ENCODE results near the gene IQGAP3.

IQGAP3 gene

DNA sequence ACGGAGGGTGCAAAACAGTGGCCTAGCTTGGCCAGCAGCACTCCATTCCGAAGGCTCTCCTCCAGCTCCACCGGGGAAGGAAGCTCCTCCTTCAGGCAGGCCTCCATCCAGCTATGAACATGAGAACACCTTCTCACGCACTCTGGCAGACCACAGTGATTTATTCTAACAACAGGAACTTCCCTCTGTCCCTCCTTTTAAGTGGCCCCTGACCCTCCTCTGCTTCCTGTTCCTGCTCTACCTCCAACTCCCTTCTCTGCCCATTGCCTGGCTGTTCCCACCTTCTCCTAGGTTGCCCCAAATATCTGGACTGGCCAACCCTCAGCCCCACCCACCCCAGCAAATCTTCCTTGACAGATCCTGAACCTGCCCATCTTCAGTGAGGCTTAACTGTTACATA, 5.9 kb downstream of the IQGAP3 start:
- Histone ChIP-seq H4K20me1 (ENCODE audit: insufficient read depth, low read length) (no peaks in the 10 kb centered on the region), H3K4me3 (ENCODE audit: low read length) (no peak overlapping the region), H3K79me2 (ENCODE audit: low read length) (no peaks in the 10 kb centered on the region), H3K27me3 (ENCODE audit: low read depth, low read length) (peaks cover 3% of the 10 kb centered on the region), H2AFZ (ENCODE audit: low read depth, low read length) (no peak overlapping the region), H3K9me3 (ENCODE audit: insufficient read depth, low read length) (no peaks in the 10 kb centered on the region), H3K9ac (ENCODE audit: low read length) (no peak overlapping the region), H3K36me3 (replicated peaks; ENCODE audit: low read depth, low read length) (no peaks in the 10 kb centered on the region), H3K27ac (ENCODE audit: low read length) (no peak overlapping the region), H3K4me1 (ENCODE audit: low read length) (peaks cover 3% of the 10 kb centered on the region), H3K4me2 (ENCODE audit: low read length) (no peak overlapping the region)
- TF ChIP-seq, protein P1, sequence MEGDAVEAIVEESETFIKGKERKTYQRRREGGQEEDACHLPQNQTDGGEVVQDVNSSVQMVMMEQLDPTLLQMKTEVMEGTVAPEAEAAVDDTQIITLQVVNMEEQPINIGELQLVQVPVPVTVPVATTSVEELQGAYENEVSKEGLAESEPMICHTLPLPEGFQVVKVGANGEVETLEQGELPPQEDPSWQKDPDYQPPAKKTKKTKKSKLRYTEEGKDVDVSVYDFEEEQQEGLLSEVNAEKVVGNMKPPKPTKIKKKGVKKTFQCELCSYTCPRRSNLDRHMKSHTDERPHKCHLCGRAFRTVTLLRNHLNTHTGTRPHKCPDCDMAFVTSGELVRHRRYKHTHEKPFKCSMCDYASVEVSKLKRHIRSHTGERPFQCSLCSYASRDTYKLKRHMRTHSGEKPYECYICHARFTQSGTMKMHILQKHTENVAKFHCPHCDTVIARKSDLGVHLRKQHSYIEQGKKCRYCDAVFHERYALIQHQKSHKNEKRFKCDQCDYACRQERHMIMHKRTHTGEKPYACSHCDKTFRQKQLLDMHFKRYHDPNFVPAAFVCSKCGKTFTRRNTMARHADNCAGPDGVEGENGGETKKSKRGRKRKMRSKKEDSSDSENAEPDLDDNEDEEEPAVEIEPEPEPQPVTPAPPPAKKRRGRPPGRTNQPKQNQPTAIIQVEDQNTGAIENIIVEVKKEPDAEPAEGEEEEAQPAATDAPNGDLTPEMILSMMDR (IDR thresholded peaks at IDR 0.05; ENCODE audit: low read depth, low read length), result no peak
- TF ChIP-seq EZH2phosphoT487 (IDR thresholded peaks at IDR 0.05; ENCODE audit: low read depth), result no peak

DNA sequence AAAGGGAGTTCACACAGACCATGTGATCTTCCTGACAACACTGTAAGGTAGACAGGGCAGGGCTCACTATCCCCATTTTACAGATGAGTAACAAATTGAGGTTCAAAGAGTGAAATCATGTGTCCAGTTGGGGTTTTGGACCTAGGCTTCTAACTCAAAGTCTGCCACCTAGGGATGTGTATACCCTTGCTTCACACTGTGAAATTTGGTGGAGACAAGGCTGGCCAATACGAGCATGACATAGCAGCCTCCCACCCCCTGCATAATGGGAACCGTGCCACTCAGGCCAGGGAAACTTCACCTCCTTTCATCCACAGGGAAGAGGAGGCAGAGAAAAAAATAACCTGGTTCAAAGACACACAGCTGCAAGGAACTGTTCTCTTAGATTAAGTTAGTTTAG, 6.8 kb downstream of the IQGAP3 start:
- Histone ChIP-seq H3K36me3 (replicated peaks; ENCODE audit: low read depth, low read length) (no peaks in the 10 kb centered on the region), H3K4me2 (ENCODE audit: low read length) (no peak overlapping the region), H3K4me1 (ENCODE audit: low read length) (no peaks in the 10 kb centered on the region), H3K4me3 (ENCODE audit: low read length) (no peak overlapping the region), H2AFZ (ENCODE audit: low read depth, low read length) (no peak overlapping the region), H3K9me3 (ENCODE audit: insufficient read depth, low read length) (no peaks in the 10 kb centered on the region), H4K20me1 (ENCODE audit: insufficient read depth, low read length) (no peaks in the 10 kb centered on the region), H3K9ac (ENCODE audit: low read length) (no peak overlapping the region), H3K27ac (ENCODE audit: low read length) (no peak overlapping the region), H3K79me2 (ENCODE audit: low read length) (no peaks in the 10 kb centered on the region), H3K27me3 (ENCODE audit: low read depth, low read length) (no peaks in the 10 kb centered on the region)
- TF ChIP-seq EZH2phosphoT487 (IDR thresholded peaks at IDR 0.05; ENCODE audit: low read depth), result no peak
- TF ChIP-seq, protein P1 (IDR thresholded peaks at IDR 0.05; ENCODE audit: low read depth, low read length), result no peak

DNA sequence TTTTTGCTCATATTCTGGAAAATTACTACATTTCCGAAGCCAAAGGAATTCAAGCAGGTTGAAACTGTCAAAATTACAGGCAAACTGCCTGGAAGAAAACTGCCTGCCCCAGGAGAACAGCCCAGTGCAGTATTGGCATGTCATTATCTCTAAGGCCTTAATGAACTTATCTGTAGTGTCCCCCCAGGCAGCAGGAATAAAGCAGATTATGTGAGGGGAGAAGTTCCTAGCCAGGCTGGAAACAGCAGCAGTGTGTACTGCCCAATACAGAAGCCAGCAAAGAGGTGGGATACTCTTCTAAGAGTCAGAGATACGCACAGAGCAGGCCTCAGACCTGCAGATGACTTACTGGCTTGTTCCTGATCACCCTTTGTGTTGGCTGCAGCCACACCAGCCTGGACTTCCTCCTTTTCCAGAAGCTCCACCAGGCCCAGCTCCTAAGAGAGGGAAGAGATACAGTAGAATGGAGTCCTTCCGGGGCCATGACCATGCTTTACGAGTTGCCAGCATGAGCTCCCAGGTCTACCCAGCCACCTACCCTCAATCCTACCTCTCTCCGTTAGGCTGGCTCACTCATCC, 11.7 kb downstream of the IQGAP3 start:
- Histone ChIP-seq H3K4me1 (ENCODE audit: low read length) (no peaks in the 10 kb centered on the region), H3K36me3 (replicated peaks; ENCODE audit: low read depth, low read length) (no peaks in the 10 kb centered on the region), H3K4me2 (ENCODE audit: low read length) (no peak overlapping the region), H3K9ac (ENCODE audit: low read length) (no peak overlapping the region), H3K4me3 (ENCODE audit: low read length) (no peak overlapping the region), H3K9me3 (ENCODE audit: insufficient read depth, low read length) (no peaks in the 10 kb centered on the region), H3K27ac (ENCODE audit: low read length) (no peak overlapping the region), H4K20me1 (ENCODE audit: insufficient read depth, low read length) (no peaks in the 10 kb centered on the region), H2AFZ (ENCODE audit: low read depth, low read length) (no peak overlapping the region), H3K79me2 (ENCODE audit: low read length) (no peaks in the 10 kb centered on the region), H3K27me3 (ENCODE audit: low read depth, low read length) (no peaks in the 10 kb centered on the region)
- no peak for TF ChIP-seq EZH2phosphoT487 (IDR thresholded peaks at IDR 0.05; ENCODE audit: low read depth)
- TF ChIP-seq, protein P1 (IDR thresholded peaks at IDR 0.05; ENCODE audit: low read depth, low read length), result no peak

DNA sequence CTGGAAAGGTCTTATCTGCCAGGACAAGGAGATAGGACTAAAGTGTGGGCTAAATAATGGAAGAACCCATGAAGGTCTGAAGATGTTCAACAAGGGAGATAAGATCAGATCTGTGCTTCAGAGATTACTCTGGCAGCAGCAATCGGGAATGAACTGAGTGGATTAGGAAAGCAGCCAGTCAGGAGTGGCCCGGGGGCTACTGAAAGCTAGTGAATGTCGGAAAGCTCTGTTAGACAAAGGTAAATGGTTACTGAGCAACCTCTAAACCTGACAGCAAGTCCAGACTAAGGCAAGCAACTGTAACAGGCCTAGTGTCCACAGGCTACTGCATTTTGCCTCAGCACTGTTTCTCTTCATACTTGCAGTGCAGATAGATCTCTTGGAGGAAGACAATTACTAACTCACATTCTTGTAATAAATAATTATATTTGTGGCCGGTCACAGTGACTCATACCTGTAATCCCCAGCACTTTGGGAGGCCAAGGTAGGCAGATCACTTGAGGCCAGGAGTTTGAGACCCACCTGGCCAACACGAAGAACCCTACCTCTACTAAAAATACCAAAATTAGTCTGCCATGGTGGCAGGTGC, 12.5 kb downstream of the IQGAP3 start:
- no peaks in the 10 kb centered on the region for H3K27me3 ChIP-seq (ENCODE audit: low read depth, low read length)
- H3K4me1 ChIP-seq (ENCODE audit: low read length), result no peaks in the 10 kb centered on the region
- H3K9ac ChIP-seq (ENCODE audit: low read length), result no peak overlapping the region
- H3K79me2 ChIP-seq (ENCODE audit: low read length), result no peaks in the 10 kb centered on the region
- H3K9me3 ChIP-seq (ENCODE audit: insufficient read depth, low read length), result no peaks in the 10 kb centered on the region
- TF ChIP-seq EZH2phosphoT487 (IDR thresholded peaks at IDR 0.05; ENCODE audit: low read depth), result no peak
- TF ChIP-seq, protein P1 (IDR thresholded peaks at IDR 0.05; ENCODE audit: low read depth, low read length), result no peak
- no peak overlapping the region for H2AFZ ChIP-seq (ENCODE audit: low read depth, low read length)
- no peaks in the 10 kb centered on the region for H4K20me1 ChIP-seq (ENCODE audit: insufficient read depth, low read length)
- H3K4me2 ChIP-seq (ENCODE audit: low read length), result no peak overlapping the region
- H3K36me3 ChIP-seq (replicated peaks; ENCODE audit: low read depth, low read length), result no peaks in the 10 kb centered on the region
- no peak overlapping the region for H3K4me3 ChIP-seq (ENCODE audit: low read length)
- H3K27ac ChIP-seq (ENCODE audit: low read length), result no peak overlapping the region
